Measurements from ENCODE around the gene PRKAR2A.

DNA sequence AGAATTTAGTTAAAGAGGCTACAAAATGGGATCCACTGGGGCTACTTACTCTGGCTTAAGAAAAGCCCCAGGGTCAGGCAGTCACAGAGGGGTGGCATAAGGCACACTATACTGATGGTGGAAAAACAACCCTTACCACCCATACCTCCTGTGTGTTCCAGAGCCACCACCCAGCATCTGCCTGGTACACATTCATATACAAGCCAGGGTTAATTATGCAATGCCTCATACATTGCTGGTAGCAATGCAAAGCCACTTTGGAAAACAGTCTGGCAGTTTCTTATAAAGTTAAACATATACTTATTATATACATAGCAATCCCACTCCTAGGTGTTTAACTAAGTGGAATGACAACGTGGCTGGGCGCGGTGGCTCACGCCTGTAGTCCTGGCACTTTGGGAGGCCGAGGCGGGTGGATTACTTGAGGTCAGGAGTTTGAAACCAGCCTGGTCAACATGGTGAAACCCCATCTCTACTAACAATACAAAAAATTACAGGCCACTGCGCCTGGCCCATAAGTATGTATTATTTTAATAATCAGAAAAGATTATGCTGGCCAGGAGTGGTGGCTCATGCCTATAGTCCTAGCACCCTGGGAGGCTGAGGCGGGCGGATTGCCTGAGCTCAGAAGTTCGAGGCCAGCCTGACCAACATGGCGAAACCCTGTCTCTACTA lies 146.8 kb downstream of the PRKAR2A start:
- TF ChIP-seq, protein P1, sequence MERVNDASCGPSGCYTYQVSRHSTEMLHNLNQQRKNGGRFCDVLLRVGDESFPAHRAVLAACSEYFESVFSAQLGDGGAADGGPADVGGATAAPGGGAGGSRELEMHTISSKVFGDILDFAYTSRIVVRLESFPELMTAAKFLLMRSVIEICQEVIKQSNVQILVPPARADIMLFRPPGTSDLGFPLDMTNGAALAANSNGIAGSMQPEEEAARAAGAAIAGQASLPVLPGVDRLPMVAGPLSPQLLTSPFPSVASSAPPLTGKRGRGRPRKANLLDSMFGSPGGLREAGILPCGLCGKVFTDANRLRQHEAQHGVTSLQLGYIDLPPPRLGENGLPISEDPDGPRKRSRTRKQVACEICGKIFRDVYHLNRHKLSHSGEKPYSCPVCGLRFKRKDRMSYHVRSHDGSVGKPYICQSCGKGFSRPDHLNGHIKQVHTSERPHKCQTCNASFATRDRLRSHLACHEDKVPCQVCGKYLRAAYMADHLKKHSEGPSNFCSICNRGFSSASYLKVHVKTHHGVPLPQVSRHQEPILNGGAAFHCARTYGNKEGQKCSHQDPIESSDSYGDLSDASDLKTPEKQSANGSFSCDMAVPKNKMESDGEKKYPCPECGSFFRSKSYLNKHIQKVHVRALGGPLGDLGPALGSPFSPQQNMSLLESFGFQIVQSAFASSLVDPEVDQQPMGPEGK (CRISPR knock-in tag; IDR thresholded peaks at IDR 0.05; ENCODE audit: borderline replicate concordance) = no peak
- no peak for TF ChIP-seq ZFP30 (CRISPR knock-in tag; IDR thresholded peaks at IDR 0.05)
- TF ChIP-seq ARNTL (CRISPR knock-in tag; IDR thresholded peaks at IDR 0.05; ENCODE audit: borderline replicate concordance, low read depth) = no peak
- no peak for TF ChIP-seq CSRNP3 (CRISPR knock-in tag; IDR thresholded peaks at IDR 0.05)
- TF ChIP-seq ZFP3 (CRISPR knock-in tag; IDR thresholded peaks at IDR 0.05) = no peak
- TF ChIP-seq, protein P2, sequence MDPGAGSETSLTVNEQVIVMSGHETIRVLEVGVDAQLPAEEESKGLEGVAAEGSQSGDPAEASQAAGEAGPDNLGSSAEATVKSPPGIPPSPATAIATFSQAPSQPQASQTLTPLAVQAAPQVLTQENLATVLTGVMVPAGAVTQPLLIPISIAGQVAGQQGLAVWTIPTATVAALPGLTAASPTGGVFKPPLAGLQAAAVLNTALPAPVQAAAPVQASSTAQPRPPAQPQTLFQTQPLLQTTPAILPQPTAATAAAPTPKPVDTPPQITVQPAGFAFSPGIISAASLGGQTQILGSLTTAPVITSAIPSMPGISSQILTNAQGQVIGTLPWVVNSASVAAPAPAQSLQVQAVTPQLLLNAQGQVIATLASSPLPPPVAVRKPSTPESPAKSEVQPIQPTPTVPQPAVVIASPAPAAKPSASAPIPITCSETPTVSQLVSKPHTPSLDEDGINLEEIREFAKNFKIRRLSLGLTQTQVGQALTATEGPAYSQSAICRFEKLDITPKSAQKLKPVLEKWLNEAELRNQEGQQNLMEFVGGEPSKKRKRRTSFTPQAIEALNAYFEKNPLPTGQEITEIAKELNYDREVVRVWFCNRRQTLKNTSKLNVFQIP (CRISPR knock-in tag; IDR thresholded peaks at IDR 0.05; ENCODE audit: borderline replicate concordance, low read depth) = no peak
- no peak for TF ChIP-seq ZNF565 (CRISPR knock-in tag; conservative IDR thresholded peaks at IDR 0.05; ENCODE audit: low read depth)
- TF ChIP-seq CREB5 (CRISPR knock-in tag; IDR thresholded peaks at IDR 0.05; ENCODE audit: low read depth) = no peak
- TF ChIP-seq ESRRG (CRISPR knock-in tag; IDR thresholded peaks at IDR 0.05) = no peak
- TF ChIP-seq, protein P3, sequence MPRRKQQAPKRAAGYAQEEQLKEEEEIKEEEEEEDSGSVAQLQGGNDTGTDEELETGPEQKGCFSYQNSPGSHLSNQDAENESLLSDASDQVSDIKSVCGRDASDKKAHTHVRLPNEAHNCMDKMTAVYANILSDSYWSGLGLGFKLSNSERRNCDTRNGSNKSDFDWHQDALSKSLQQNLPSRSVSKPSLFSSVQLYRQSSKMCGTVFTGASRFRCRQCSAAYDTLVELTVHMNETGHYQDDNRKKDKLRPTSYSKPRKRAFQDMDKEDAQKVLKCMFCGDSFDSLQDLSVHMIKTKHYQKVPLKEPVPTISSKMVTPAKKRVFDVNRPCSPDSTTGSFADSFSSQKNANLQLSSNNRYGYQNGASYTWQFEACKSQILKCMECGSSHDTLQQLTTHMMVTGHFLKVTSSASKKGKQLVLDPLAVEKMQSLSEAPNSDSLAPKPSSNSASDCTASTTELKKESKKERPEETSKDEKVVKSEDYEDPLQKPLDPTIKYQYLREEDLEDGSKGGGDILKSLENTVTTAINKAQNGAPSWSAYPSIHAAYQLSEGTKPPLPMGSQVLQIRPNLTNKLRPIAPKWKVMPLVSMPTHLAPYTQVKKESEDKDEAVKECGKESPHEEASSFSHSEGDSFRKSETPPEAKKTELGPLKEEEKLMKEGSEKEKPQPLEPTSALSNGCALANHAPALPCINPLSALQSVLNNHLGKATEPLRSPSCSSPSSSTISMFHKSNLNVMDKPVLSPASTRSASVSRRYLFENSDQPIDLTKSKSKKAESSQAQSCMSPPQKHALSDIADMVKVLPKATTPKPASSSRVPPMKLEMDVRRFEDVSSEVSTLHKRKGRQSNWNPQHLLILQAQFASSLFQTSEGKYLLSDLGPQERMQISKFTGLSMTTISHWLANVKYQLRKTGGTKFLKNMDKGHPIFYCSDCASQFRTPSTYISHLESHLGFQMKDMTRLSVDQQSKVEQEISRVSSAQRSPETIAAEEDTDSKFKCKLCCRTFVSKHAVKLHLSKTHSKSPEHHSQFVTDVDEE (CRISPR knock-in tag; IDR thresholded peaks at IDR 0.05) = no peak

Data from SK-N-SH treated with all-trans-retinoic acid at 6 μM for 48 hours (cell line).